ENCODE data around the gene PDE7B. TPM values are rescaled to one million over a fixed set of nuclear protein-coding genes. Genes with fewer than 3 reads are reported as not detected.

PDE7B gene
- total and polyA plus RNA-seq, 2 donors from 2014 or later: 4.6 to 15.4 TPM

- FAIRE-seq (no peak), DNase-seq (no peak)
- Histone ChIP-seq H3K9me3 (ENCODE audit: control insufficient read depth in 2 of 3, insufficient read depth in 1 of 3, low read length in 3 of 3) (no peaks in the 10 kb centered on the region), H3K4me1 (ENCODE audit: control insufficient read depth in 2 of 3, insufficient read depth in 2 of 3, low read depth in 1 of 3, low read length in 3 of 3) (no peaks in the 10 kb centered on the region), H3K9ac (ENCODE audit: low read length in 3 of 3) (no peak overlapping the region), H3K36me3 (ENCODE audit: control insufficient read depth in 2 of 3, insufficient read depth in 3 of 3, low read length in 3 of 3) (no peaks in the 10 kb centered on the region), H3K27ac (ENCODE audit: low read depth in 2 of 2, low read length in 2 of 2) (no peak overlapping the region), H3K4me3 (ENCODE audit: low read length in 3 of 3) (no peak overlapping the region), H3K27me3 (ENCODE audit: control insufficient read depth, insufficient read depth, low read length) (no peaks in the 10 kb centered on the region)
- intact Hi-C loops (cut with DNase I): no loop called here
- TF ChIP-seq CTCF (IDR thresholded peaks at IDR 0.05; ENCODE audit: borderline replicate concordance, extremely low read depth, insufficient read depth): no peak
Observed at GRCh38 chr6:136007345-136007744, 155.8 kb downstream of the PDE7B start.

DNA sequence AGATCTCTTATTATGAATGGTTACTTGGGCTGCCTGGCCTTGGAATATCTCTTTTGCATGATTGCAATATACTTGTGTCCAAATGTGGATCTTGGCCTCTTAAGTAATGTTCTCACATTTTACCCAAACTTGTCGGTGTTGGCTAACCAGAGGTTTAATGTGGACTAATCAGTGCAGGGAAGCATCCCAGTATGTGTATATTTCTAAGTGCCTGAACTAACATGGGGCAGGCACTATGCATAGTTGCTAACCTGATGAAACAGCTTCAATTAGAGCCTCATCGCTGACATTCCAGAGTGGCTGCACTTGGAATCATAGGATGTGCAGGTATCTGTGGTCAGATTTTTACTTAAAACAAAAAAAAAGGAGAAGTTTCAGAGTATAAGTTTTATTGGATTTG lies 160.0 kb downstream of the PDE7B start:
- Histone ChIP-seq H3K4me3 (ENCODE audit: low read length in 3 of 3) (no peak overlapping the region), H3K27ac (ENCODE audit: low read depth in 2 of 2, low read length in 2 of 2) (no peak overlapping the region), H3K27me3 (ENCODE audit: control insufficient read depth, insufficient read depth, low read length) (no peaks in the 10 kb centered on the region), H3K36me3 (ENCODE audit: control insufficient read depth in 2 of 3, insufficient read depth in 3 of 3, low read length in 3 of 3) (no peaks in the 10 kb centered on the region), H3K9ac (ENCODE audit: low read length in 3 of 3) (no peak overlapping the region), H3K4me1 (ENCODE audit: control insufficient read depth in 2 of 3, insufficient read depth in 2 of 3, low read depth in 1 of 3, low read length in 3 of 3) (no peaks in the 10 kb centered on the region), H3K9me3 (ENCODE audit: control insufficient read depth in 2 of 3, insufficient read depth in 1 of 3, low read length in 3 of 3) (no peaks in the 10 kb centered on the region)
- FAIRE-seq (no peak), DNase-seq (no peak)
- no peak for TF ChIP-seq CTCF (IDR thresholded peaks at IDR 0.05; ENCODE audit: borderline replicate concordance, extremely low read depth, insufficient read depth)
- intact Hi-C loops (cut with DNase I): no loop called here

DNA sequence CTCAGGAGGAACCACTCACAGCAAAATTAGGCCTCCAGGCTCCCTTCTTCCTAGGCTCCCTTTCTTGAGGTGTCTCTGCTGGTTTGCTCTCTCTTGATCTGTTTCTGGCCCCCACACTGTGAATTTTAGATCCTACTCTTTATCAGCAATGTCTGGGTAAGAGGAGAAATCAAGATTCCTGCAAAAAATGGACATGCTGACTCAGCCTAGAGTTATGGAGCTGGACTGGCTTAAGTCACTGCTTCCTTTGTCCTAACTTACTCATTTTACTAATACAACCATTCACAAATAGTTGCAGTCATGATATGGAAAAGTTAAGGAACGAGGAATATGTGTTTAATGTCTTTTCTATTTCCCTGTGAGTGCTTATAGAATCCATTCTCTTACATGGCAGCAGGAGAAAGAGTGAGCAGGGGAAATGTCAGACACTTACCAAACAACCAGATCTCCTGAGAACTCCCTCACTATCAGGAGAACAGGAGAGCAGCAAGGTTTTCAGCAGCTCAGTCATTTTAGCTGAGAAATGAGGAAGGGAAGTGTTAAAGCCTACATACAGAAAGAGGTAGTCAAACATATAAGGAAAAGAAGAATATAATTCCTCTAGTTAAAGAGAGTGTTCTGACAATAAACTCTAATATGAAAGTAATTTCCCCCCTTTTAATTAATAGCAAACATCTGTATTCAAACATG lies 160.8 kb downstream of the PDE7B start:
- FAIRE-seq (no peak), DNase-seq (no peak)
- H3K9ac ChIP-seq (ENCODE audit: low read length in 3 of 3): no peak overlapping the region

More for the DNA sequence above, 160.8 kb downstream of the PDE7B start:
- Histone ChIP-seq H3K4me3 (ENCODE audit: low read length in 3 of 3) (no peak overlapping the region), H3K9me3 (ENCODE audit: control insufficient read depth in 2 of 3, insufficient read depth in 1 of 3, low read length in 3 of 3) (no peaks in the 10 kb centered on the region), H3K36me3 (ENCODE audit: control insufficient read depth in 2 of 3, insufficient read depth in 3 of 3, low read length in 3 of 3) (no peaks in the 10 kb centered on the region), H3K27ac (ENCODE audit: low read depth in 2 of 2, low read length in 2 of 2) (no peak overlapping the region), H3K4me1 (ENCODE audit: control insufficient read depth in 2 of 3, insufficient read depth in 2 of 3, low read depth in 1 of 3, low read length in 3 of 3) (no peaks in the 10 kb centered on the region), H3K27me3 (ENCODE audit: control insufficient read depth, insufficient read depth, low read length) (no peaks in the 10 kb centered on the region)
- intact Hi-C loops (cut with DNase I): no loop called here
- TF ChIP-seq CTCF (IDR thresholded peaks at IDR 0.05; ENCODE audit: borderline replicate concordance, extremely low read depth, insufficient read depth): no peak

Measured in kidney (tissue), 14 donors.